ENCODE results near the gene UBFD1.
"Not testable (repeated sequence)": the region's sequence is repeated elsewhere in the genome, so short reads cannot be mapped to it uniquely, and the experiment has no call there.

UBFD1 gene

GRCh38 chr16:23567602-23568001 is 10.1 kb downstream of the UBFD1 start:
- no peak for DNase-seq (ENCODE audit: low read depth)

- no peak for DNase-seq (ENCODE audit: low read depth)
These were observed 13.6 kb downstream of the UBFD1 start for GRCh38 chr16:23570992-23571632.

- DNase-seq (ENCODE audit: low read depth), result no peak
These were observed 14.4 kb downstream of the UBFD1 start for GRCh38 chr16:23571895-23572294.

- no peak for DNase-seq (ENCODE audit: low read depth)
These were observed 14.9 kb downstream of the UBFD1 start for GRCh38 chr16:23572394-23572793.

- no peak for DNase-seq (ENCODE audit: low read depth)
These were observed 16.3 kb downstream of the UBFD1 start for GRCh38 chr16:23573817-23574216.

GRCh38 chr16:23575834-23576233 is 18.3 kb downstream of the UBFD1 start:
- DNase-seq (ENCODE audit: low read depth), result no peak

- no peak for DNase-seq (ENCODE audit: low read depth)
These were observed 20.0 kb downstream of the UBFD1 start for GRCh38 chr16:23577493-23577892.

- DNase-seq (ENCODE audit: low read depth), result no peak
These were observed 20.7 kb downstream of the UBFD1 start for GRCh38 chr16:23578101-23578830.

- no peak for DNase-seq (ENCODE audit: low read depth)
These were observed 21.8 kb downstream of the UBFD1 start for GRCh38 chr16:23579371-23579770.

GRCh38 chr16:23580391-23580790 is 22.9 kb downstream of the UBFD1 start:
- no peak for DNase-seq (ENCODE audit: low read depth)

GRCh38 chr16:23581764-23582163 is 24.2 kb downstream of the UBFD1 start:
- no peak for DNase-seq (ENCODE audit: low read depth)

- not testable (repeated sequence) for DNase-seq (ENCODE audit: low read depth)
These were observed 25.7 kb downstream of the UBFD1 start for GRCh38 chr16:23583271-23583670.

GRCh38 chr16:23584186-23585076 is 26.9 kb downstream of the UBFD1 start:
- no peak for DNase-seq (ENCODE audit: low read depth)

GRCh38 chr16:23587726-23588125 is 30.2 kb downstream of the UBFD1 start:
- DNase-seq (ENCODE audit: low read depth), result no peak

GRCh38 chr16:23590181-23590580 is 32.7 kb downstream of the UBFD1 start:
- DNase-seq (ENCODE audit: low read depth), result no peak

GRCh38 chr16:23594186-23594585 is 36.7 kb downstream of the UBFD1 start:
- DNase-seq (ENCODE audit: low read depth), result no peak

- no peak for DNase-seq (ENCODE audit: low read depth)
These were observed 37.9 kb downstream of the UBFD1 start for GRCh38 chr16:23595246-23595950.

- peak; percentile 86 for DNase-seq (ENCODE audit: low read depth)
These were observed 38.6 kb downstream of the UBFD1 start, which contains the start of gene NDUFAB1 for GRCh38 chr16:23595951-23596720. TSS of gene NDUFAB1 (minus strand) at chr16:23596316. CDS start at chr16:23596290, 26 bp downstream.

- DNase-seq (ENCODE audit: low read depth), result no peak
These were observed 39.7 kb downstream of the UBFD1 start for GRCh38 chr16:23597003-23597756.

- no peak for DNase-seq (ENCODE audit: low read depth)
These were observed 50.2 kb downstream of the UBFD1 start for GRCh38 chr16:23607726-23608125.
